LNCAP (cell line): ENCODE results near the gene CCNK.

Source experiments
- CTCF ChIP-seq: fragments of 450-650 bp; IDR thresholded peaks from 2 replicates; pipeline ENCODE4 v1.5.1; 2017; ENCODE audit warnings: mild to moderate bottlenecking

The CCNK gene

GRCh38 chr14:99475660-99476059 is 5.5 kb upstream of the CCNK start:
- TF ChIP-seq CTCF = no peak

- no peak for TF ChIP-seq CTCF
Observed at GRCh38 chr14:99476864-99477263, 4.3 kb upstream of the CCNK start.

- no peak for TF ChIP-seq CTCF
Observed at GRCh38 chr14:99478128-99478527, 3.1 kb upstream of the CCNK start.

- no peak for TF ChIP-seq CTCF
Observed at GRCh38 chr14:99479160-99479905, 1.9 kb upstream of the CCNK start.

GRCh38 chr14:99479906-99480869 is 1.0 kb upstream of the CCNK start, which contains the start of gene SETD3:
Gene SETD3, minus strand, starts transcription at chr14:99480859. Its CDS starts 15,054 bp downstream, at chr14:99465805.
- TF ChIP-seq CTCF = no peak

- no peak for TF ChIP-seq CTCF
Observed at GRCh38 chr14:99481745-99482099, 513 bp downstream of the CCNK start.

- no peak for TF ChIP-seq CTCF
Observed at GRCh38 chr14:99484106-99484505, 2.9 kb downstream of the CCNK start.
